Raji (cell line): ENCODE data around the gene NPHS1.

ENCODE experiments used
- POLR2A ChIP-seq: IDR thresholded peaks from 2 replicates; pipeline ENCODE4 v1.6.1; 2011; ENCODE audit warnings: low read depth, low read length, control low read depth; ENCODE audit not compliant: insufficient read depth

Gene NPHS1

DNA sequence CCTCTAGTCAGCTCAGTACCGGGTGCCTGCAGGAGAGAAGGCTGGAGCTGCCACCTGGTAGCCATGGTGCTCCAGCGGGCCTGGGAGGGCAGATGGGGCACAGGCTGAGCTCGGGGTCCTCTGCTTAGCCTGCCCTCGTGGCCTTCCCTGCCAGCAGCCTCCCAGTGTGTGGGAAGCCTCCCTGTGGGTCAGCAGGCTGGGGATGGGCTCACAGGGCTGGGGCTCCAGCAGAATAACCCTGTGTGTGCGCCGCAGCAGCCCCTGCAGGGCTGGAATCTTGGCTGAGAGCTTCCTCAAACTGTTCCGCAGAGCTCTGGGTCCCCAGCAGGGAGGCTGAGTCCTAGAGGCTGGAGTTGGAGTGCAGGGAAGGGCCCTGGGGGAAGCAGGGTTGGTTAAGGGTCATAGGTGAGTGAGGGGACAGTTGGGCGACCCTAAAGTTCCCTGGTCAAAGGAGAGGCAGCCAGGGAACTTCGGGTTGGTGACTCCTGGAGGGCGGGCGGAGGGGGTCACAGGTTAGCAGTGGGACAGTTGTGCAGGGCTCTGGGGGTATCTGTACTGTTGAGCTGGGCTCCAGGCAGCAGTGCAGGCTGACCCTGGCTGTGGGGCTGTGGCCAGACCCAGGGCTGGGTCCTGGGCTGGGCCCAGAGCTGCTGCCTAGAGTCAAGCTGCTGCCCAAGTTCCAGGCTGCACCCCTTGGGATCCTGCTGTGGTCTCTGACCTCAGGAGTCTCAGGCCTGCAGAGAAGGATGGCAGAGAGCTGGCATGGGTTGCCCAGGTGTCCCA lies 62.9 kb downstream of the NPHS1 start:
- TF ChIP-seq POLR2A, result no peak

DNA sequence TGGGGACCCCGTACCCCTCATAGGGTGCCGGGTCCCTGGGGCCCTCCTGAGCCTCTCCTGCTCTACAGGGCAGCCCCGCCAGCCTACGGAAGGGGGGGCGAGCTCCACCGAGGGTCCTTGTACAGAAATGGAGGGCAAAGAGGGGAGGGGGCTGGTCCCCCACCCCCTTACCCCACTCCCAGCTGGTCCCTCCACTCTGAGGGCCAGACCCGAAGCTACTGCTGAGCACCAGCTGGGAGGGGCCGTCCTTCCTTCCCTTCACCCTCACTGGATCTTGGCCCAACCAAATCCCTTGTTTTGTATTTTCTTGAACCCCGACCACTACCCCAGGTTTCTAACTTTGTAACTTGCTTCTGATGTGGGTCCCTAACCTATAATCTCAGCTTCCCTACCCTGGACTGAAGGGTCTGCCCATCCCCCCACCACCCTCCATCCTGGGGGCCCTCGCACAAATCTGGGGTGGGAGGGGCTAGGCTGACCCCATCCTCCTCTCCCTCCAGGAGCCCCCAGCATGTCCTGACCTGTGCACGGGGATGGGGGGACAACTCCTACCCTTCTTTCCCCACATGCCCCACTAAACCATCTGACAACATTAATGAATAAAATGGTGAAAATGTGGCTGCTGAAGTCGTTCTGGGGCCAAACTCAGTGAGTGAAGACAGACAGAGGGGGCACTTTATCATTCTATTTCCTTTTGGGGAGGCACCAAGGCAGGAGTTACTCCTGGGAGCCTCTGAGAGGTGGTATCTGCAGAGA lies 63.9 kb downstream of the NPHS1 start:
- no peak for TF ChIP-seq POLR2A

DNA sequence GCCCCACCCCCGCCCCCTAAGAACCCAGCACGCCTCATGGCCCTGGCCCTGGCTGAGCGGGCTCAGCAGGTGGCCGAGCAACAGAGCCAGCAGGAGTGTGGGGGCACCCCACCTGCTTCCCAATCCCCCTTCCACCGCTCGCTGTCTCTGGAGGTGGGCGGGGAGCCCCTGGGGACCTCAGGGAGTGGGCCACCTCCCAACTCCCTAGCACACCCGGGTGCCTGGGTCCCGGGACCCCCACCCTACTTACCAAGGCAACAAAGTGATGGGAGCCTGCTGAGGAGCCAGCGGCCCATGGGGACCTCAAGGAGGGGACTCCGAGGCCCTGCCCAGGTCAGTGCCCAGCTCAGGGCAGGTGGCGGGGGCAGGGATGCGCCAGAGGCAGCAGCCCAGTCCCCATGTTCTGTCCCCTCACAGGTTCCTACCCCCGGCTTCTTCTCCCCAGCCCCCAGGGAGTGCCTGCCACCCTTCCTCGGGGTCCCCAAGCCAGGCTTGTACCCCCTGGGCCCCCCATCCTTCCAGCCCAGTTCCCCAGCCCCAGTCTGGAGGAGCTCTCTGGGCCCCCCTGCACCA lies 65.0 kb downstream of the NPHS1 start:
- no peak for TF ChIP-seq POLR2A

DNA sequence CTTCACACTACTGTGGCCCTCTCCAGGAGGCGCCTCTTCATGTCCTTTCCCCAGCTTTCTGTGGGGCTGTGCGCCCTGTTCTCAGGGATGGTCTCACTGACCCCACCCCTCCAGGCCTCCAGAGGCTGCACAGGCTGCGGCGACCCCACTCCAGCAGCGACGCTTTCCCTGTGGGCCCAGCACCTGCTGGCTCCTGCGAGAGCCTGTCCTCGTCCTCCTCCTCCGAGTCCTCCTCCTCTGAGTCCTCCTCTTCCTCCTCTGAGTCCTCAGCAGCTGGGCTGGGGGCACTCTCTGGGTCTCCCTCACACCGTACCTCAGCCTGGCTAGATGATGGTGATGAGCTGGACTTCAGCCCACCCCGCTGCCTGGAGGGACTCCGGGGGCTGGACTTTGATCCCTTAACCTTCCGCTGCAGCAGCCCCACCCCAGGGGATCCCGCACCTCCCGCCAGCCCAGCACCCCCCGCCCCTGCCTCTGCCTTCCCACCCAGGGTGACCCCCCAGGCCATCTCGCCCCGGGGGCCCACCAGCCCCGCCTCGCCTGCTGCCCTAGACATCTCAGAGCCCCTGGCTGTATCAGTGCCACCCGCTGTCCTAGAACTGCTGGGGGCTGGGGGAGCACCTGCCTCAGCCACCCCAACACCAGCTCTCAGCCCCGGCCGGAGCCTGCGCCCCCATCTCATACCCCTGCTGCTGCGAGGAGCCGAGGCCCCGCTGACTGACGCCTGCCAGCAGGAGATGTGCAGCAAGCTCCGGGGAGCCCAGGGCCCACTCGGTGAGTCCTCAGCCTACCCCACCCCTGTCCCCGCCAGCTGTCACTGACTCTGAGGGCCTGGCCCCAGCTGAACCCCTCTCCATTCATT lies 65.8 kb downstream of the NPHS1 start:
- TF ChIP-seq POLR2A, result no peak

DNA sequence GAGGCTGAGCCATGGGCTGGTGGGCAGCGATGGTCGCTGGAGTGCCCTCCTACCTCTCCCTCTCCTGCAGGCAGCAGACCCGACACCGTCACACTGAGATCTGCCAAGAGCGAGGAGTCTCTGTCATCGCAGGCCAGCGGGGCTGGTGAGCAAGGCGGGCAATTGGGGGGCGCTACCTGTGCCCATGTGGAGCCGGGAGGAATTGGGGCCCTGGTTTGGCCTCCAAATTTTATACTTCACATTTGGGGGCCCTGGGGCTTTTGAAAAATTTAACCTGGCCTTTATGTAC lies 67.0 kb downstream of the NPHS1 start:
- no peak for TF ChIP-seq POLR2A

DNA sequence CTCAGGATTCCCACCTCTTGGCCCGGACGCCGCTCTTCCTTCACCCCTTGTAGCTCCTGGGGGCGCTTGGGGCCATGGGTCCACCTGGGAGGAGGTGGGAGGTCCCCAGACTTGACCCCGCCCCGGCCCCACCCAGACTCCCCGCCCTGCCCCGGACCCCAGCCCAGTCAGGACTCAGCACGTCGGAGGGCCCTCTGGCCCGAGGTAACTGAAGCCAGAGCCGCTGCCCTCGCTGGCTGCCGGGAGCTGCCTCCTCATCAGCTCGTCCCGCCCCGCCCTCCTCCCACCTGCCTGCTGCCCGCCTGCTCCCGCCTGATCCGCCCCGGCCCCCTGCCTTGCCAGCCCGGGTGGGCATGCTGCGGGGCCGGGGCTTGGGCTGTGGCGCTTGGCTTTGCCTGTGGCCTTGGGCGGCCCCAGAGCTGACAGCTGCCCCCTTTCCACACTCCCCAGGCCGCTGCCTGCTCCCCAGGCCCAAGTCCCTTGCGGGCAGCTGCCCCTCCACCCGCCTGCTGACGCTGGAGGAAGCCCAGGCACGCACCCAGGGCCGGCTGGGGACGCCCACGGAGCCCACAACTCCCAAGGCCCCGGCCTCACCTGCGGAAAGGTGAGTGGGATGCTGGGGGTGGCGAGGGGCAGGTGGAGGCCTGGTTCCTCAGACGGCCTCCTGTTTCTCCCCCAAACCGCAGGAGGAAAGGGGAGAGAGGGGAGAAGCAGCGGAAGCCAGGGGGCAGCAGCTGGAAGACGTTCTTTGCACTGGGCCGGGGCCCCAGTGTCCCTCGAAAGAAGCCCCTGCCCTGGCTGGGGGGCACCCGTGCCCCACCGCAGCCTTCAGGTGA lies 67.6 kb downstream of the NPHS1 start:
- no peak for TF ChIP-seq POLR2A

DNA sequence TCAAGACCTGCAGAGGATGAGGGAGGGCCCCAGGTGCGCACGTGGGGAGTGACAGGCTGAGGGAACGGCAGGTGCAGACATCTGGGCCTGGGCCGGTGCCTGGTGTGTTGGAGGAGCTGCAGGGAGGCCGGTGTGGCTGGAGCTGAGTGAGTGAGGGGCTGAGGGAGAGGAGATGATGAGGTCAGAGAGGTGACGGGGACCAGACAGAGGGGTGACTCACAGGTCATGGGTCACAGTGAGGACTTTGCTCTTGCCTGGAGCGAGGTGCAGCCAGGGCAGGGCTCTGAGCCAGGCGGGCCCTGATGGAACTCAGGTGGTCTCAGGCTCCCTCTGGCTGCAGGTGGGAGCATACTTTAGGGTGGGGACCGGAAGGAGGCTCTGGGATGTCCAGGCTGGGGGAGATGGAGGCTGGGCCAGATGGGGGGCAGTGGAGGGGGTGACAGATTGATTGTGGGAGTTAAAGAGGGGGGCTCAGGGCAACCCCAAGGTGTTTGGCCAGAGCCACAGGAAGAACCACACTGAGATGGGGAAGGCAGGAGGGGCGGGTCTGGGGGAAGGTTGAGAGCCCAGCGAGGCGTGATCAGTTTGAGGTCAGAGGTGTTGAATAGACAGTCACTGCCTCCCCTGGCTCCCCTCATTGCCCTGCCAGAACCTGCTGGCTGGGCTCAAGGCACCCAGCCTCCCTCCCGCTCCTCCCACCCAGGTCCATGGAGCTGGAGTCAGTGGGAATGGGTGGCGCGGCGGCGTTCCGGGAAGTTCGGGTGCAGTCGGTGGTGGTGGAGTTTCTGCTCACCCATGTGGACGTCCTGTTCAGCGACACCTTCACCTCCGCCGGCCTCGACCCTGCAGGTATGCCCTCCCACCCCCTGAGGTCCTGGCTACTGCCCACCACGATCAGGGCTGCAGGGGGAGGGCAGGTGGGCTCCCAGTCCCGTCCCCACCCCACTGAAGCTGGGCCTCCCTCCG lies 68.6 kb downstream of the NPHS1 start:
- TF ChIP-seq POLR2A, result no peak

DNA sequence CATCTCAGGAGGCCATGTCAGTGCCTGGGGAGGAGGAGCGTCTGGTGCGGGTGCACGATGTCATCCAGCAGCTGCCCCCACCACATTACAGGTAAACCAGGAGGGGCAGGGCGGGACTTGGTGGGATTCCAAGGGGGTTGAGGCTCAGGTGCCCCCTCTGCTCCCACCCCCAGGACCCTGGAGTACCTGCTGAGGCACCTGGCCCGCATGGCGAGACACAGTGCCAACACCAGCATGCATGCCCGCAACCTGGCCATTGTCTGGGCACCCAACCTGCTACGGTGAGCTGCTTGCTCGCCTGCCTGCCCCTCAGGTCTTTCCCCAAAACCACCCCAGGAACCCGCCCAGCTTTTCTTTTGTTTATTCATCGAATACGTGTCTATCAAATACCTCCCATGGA lies 69.7 kb downstream of the NPHS1 start:
- TF ChIP-seq POLR2A, result no peak

DNA sequence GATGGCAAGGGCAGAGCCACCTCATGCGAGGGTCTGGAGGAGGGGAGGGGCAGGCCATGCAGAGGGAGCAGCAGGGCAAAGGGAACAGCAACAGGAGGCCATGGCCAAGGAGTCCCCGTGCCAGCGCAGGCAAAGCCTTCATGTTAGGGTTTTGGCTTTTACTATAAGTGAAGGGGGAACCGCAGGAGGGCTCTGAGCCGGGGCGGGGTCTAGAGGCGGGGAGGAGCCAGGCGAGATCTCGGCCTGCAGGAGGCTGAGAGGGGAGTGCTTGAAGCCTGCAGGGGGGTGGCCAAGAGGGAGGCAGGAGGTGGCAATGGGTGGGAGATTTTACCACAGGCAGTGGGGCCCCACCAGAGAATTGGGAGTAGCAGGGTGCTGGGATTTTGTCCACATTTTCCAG lies 70.7 kb downstream of the NPHS1 start:
- TF ChIP-seq POLR2A, result no peak

DNA sequence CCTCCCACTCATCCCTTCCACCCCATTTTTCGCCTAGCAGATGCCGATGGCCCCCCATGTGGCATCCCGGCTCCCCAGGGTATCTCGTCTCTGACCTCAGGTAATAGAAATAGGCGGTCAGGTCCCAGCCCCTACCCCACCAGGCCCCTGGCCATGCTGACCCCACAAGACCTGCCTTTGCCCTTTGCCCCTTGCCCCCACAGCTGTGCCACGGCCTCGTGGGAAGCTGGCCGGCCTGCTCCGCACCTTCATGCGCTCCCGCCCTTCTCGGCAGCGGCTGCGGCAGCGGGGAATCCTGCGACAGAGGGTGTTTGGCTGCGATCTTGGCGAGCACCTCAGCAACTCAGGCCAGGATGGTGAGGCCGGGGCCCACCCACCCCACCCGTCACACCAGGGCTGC lies 71.6 kb downstream of the NPHS1 start:
- TF ChIP-seq POLR2A, result no peak

DNA sequence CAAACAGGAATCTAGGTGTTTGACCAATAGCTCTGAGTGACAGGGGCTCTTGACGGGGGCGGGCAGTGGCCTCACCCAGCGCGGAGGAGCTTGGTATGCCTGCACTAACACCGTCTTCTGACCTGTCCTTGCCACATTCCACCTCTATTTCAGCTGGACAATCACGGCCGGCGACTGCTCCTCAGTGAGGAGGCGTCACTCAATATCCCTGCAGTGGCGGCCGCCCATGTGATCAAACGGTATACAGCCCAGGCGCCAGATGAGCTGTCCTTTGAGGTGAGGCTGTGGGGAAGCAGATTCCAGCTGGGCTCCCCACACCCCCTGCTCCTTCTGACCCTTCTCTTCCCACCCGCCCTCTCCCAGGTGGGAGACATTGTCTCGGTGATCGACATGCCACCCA lies 72.2 kb downstream of the NPHS1 start:
- TF ChIP-seq POLR2A, result no peak

DNA sequence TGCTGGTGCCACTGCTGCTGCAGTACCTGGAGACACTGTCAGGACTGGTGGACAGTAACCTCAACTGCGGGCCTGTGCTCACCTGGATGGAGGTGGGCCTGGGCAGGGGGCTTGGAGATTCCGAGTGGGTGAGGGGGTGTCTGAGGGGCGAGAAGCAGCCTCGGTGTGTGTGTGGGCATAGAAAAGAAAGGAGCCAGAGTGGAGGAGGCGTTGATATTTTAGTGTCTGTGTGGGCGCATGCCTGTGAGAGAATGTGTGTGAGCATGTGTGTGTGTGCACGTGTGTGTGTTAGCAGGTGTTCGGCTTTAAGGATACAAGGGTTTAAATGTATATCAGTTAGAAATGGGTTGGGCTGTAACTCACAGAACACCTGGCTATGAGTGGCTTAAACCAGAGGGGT lies 73.3 kb downstream of the NPHS1 start:
- no peak for TF ChIP-seq POLR2A

DNA sequence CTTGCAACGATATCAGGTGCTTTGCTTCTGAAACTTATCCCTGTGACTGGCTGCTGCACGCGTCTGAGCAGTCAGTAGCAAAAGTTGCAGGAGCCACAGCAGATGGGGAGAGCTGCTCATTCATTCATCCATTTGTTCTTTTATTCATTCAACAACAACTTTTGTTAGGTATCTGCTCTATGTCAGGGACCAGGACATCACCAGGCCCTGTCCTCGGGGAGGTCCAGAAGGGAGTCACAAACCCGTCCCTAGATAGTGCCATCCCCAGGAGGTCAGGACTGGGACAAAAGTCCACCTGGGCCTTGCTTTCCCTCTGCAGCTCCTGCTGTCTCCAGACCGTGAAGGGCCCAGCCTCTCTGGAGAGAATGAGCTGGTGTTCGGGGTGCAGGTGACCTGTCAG lies 74.3 kb downstream of the NPHS1 start:
- TF ChIP-seq POLR2A, result no peak
